ENCODE results near the gene SDHB. TPM values are rescaled to one million over a fixed set of nuclear protein-coding genes. Genes with fewer than 3 reads are reported as not detected.
A peak's percentile ranks its signal among the peaks of the same experiment; 100 is the strongest.

Gene SDHB
- total and polyA plus RNA-seq, 9 of the 15 experiments (the other 6 are each of a cell fraction or from before 2014, with no cell fraction given), result 207 to 554 (median 365) TPM

DNA sequence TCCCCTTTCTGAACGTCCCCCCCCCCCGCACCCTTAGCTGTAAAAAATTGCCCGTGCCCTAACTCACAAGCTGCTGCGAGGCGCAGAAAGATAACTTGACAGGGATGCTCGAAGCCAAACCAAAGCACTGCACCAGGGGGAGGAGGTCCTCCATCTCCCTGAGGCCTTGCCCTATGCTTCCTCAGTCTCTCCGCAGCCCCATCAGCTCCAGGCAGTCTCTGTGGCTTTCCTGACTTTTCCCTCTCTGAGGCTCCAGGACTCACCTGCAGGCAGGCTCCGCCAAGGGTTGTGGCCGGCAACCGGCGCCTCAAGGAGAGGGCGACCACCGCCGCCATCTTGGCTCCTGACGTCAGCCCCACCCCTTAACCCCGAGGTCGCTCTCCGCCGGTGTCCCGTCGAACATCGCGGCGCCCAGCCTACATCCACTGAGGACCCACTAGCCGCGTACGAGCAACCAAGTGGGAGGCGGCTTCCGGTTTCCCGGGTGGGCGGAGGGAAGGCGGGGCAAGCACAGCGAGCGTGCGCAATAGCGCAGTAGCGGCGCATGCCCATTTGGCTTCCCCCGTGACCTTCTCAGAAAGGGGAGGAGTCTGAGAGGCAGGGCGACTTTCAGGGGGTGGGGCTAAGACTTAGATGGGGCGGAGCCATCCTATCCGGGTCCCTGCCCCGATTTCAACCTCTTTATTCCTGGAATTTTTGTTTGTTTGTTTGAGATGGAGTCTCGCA is at the start of gene SDHB (continued):
- TF ChIP-seq, protein P1, sequence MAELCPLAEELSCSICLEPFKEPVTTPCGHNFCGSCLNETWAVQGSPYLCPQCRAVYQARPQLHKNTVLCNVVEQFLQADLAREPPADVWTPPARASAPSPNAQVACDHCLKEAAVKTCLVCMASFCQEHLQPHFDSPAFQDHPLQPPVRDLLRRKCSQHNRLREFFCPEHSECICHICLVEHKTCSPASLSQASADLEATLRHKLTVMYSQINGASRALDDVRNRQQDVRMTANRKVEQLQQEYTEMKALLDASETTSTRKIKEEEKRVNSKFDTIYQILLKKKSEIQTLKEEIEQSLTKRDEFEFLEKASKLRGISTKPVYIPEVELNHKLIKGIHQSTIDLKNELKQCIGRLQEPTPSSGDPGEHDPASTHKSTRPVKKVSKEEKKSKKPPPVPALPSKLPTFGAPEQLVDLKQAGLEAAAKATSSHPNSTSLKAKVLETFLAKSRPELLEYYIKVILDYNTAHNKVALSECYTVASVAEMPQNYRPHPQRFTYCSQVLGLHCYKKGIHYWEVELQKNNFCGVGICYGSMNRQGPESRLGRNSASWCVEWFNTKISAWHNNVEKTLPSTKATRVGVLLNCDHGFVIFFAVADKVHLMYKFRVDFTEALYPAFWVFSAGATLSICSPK (IDR thresholded peaks at IDR 0.05; ENCODE audit: borderline replicate concordance), result no peak
- TF ChIP-seq PCBP2 (IDR thresholded peaks at IDR 0.05; ENCODE audit: low read depth, low read length, poor library complexity, severe bottlenecking) (no peak), PYGO2 (tag; IDR thresholded peaks at IDR 0.05) (no peak), CREB1 (IDR thresholded peaks at IDR 0.05) (peak; percentile 80), CREB1 (CRISPR knock-in tag; IDR thresholded peaks at IDR 0.05) (peak; percentile 92), MYBL2 (IDR thresholded peaks at IDR 0.05; ENCODE audit: low read depth) (no peak), MYBL2 (CRISPR knock-in tag; IDR thresholded peaks at IDR 0.05; ENCODE audit: borderline replicate concordance) (no peak), GATAD2A (IDR thresholded peaks at IDR 0.05) (no peak; the same call in 1 of the 2 replicates), ERF (CRISPR knock-in tag; IDR thresholded peaks at IDR 0.05) (no peak), RBM15 (IDR thresholded peaks at IDR 0.05; ENCODE audit: insufficient read depth, low read length) (no peak), ILF3 (IDR thresholded peaks at IDR 0.05; ENCODE audit: borderline replicate concordance) (no peak), NCOA1 (IDR thresholded peaks at IDR 0.05; ENCODE audit: low read depth) (no peak), POLR2B (IDR thresholded peaks at IDR 0.05; ENCODE audit: low read depth, partially characterized antibody) (peak; percentile 86), NCOR1 (IDR thresholded peaks at IDR 0.05) (no peak), RBM25 (IDR thresholded peaks at IDR 0.05; ENCODE audit: low read depth, low read length, severe bottlenecking) (no peak), ZNF239 (CRISPR knock-in tag; IDR thresholded peaks at IDR 0.05) (no peak), BHLHE40 (IDR thresholded peaks at IDR 0.05; ENCODE audit: low read length) (no peak), CBFA2T2 (conservative IDR thresholded peaks at IDR 0.05) (no peak), RBM39 (optimal IDR thresholded peaks at IDR 0.05; ENCODE audit: low read depth, low read length) (peak; percentile 66)
- TF ChIP-seq, protein P2, sequence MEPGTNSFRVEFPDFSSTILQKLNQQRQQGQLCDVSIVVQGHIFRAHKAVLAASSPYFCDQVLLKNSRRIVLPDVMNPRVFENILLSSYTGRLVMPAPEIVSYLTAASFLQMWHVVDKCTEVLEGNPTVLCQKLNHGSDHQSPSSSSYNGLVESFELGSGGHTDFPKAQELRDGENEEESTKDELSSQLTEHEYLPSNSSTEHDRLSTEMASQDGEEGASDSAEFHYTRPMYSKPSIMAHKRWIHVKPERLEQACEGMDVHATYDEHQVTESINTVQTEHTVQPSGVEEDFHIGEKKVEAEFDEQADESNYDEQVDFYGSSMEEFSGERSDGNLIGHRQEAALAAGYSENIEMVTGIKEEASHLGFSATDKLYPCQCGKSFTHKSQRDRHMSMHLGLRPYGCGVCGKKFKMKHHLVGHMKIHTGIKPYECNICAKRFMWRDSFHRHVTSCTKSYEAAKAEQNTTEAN (CRISPR knock-in tag; IDR thresholded peaks at IDR 0.05), result no peak
- TF ChIP-seq, protein P3, sequence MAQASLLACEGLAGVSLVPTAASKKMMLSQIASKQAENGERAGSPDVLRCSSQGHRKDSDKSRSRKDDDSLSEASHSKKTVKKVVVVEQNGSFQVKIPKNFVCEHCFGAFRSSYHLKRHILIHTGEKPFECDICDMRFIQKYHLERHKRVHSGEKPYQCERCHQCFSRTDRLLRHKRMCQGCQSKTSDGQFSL (CRISPR knock-in tag; IDR thresholded peaks at IDR 0.05), result peak; percentile 83; the same call in 1 of the 2 replicates
- TF ChIP-seq, protein P3 (tag; IDR thresholded peaks at IDR 0.05), result no peak
- TF ChIP-seq, protein P4, sequence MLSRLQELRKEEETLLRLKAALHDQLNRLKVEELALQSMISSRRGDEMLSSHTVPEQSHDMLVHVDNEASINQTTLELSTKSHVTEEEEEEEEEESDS (CRISPR knock-in tag; IDR thresholded peaks at IDR 0.05), result no peak
- TF ChIP-seq, protein P5, sequence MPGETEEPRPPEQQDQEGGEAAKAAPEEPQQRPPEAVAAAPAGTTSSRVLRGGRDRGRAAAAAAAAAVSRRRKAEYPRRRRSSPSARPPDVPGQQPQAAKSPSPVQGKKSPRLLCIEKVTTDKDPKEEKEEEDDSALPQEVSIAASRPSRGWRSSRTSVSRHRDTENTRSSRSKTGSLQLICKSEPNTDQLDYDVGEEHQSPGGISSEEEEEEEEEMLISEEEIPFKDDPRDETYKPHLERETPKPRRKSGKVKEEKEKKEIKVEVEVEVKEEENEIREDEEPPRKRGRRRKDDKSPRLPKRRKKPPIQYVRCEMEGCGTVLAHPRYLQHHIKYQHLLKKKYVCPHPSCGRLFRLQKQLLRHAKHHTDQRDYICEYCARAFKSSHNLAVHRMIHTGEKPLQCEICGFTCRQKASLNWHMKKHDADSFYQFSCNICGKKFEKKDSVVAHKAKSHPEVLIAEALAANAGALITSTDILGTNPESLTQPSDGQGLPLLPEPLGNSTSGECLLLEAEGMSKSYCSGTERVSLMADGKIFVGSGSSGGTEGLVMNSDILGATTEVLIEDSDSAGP (CRISPR knock-in tag; IDR thresholded peaks at IDR 0.05), result no peak
